DOHH2 (cell line): ENCODE results near the gene RUFY4.
"Not testable (repeated sequence)": the region's sequence is repeated elsewhere in the genome, so short reads cannot be mapped to it uniquely, and the experiment has no call there.

Experiments
- H3F3A ChIP-seq: fragments of 200-600 bp; sonication (generic), shearing (Covaris generic); 2 replicates; pipeline ENCODE4 v1.6.0; 2016; ENCODE audit warnings: antibody characterized with exemption, mild to moderate bottlenecking; ENCODE audit not compliant: control insufficient read depth, insufficient read depth
- H3K27ac ChIP-seq: fragments of 200-600 bp; sonication (generic); 2 replicates; pipeline ENCODE4 v1.5.1; 2014; ENCODE audit warnings: low read depth, mild to moderate bottlenecking, low read length, moderate library complexity
- H3K27me3 ChIP-seq: fragments of 200-600 bp; sonication (generic); 2 replicates; pipeline ENCODE4 v1.6.1; 2014; ENCODE audit warnings: mild to moderate bottlenecking, low read length, mixed read lengths; ENCODE audit not compliant: control insufficient read depth
- H3K36me3 ChIP-seq: fragments of 200-600 bp; sonication (generic); 2 replicates; pipeline ENCODE4 v1.6.1; 2014; ENCODE audit warnings: mild to moderate bottlenecking, low read length, moderate library complexity, mixed read lengths; ENCODE audit not compliant: control insufficient read depth
- H3K4me1 ChIP-seq: fragments of 200-600 bp; sonication (generic); 2 replicates; pipeline ENCODE4 v1.6.1; 2014; ENCODE audit warnings: mild to moderate bottlenecking, low read length, mixed read lengths; ENCODE audit not compliant: control insufficient read depth
- H3K4me2 ChIP-seq: fragments of 200-600 bp; sonication (generic); 2 replicates; pipeline ENCODE4 v1.6.0; 2014; ENCODE audit warnings: mild to moderate bottlenecking, low read length, moderate library complexity
- H3K4me3 ChIP-seq: fragments of 200-600 bp; sonication (generic); 2 replicates; pipeline ENCODE4 v1.5.1; 2014; ENCODE audit warnings: mild to moderate bottlenecking, low read length, mixed read lengths
- H3K79me2 ChIP-seq: fragments of 200-600 bp; sonication (generic); 2 replicates; pipeline ENCODE4 v1.6.1; 2014; ENCODE audit warnings: mild to moderate bottlenecking, low read length, mixed read lengths; ENCODE audit not compliant: control insufficient read depth
- H3K9me2 ChIP-seq: fragments of 200-600 bp; sonication (generic); replicated peaks from 2 replicates; pipeline ENCODE4 v1.6.1; 2014; ENCODE audit warnings: mild to moderate bottlenecking, low read length, mixed read lengths; ENCODE audit not compliant: control insufficient read depth
- H3K9me3 ChIP-seq: fragments of 200-600 bp; sonication (generic); 2 replicates; pipeline ENCODE4 v1.6.1; 2014; ENCODE audit warnings: antibody characterized with exemption, low read length, mixed read lengths; ENCODE audit not compliant: control insufficient read depth, insufficient read depth
- H4K20me1 ChIP-seq: fragments of 200-600 bp; sonication (generic); 2 replicates; pipeline ENCODE4 v1.6.0; 2014; ENCODE audit warnings: low read depth, mild to moderate bottlenecking, antibody characterized with exemption, low read length, moderate library complexity; ENCODE audit not compliant: control insufficient read depth, insufficient read depth
- EZH2phosphoT487 ChIP-seq: fragments of 200-600 bp; sonication (generic); IDR thresholded peaks from 2 replicates; pipeline ENCODE4 v1.6.1; 2017; ENCODE audit warnings: borderline replicate concordance, mild to moderate bottlenecking, antibody characterized with exemption, low read length, moderate library complexity, mixed read lengths
- TF ChIP-seq, protein P1 (sequence below): fragments of 200-600 bp; sonication (generic); IDR thresholded peaks from one replicate; pipeline ENCODE4 v1.5.1; 2014; ENCODE audit warnings: antibody characterized with exemption, mild to moderate bottlenecking, low read depth, low read length; ENCODE audit not compliant: poor library complexity, severe bottlenecking

The RUFY4 gene, protein sequence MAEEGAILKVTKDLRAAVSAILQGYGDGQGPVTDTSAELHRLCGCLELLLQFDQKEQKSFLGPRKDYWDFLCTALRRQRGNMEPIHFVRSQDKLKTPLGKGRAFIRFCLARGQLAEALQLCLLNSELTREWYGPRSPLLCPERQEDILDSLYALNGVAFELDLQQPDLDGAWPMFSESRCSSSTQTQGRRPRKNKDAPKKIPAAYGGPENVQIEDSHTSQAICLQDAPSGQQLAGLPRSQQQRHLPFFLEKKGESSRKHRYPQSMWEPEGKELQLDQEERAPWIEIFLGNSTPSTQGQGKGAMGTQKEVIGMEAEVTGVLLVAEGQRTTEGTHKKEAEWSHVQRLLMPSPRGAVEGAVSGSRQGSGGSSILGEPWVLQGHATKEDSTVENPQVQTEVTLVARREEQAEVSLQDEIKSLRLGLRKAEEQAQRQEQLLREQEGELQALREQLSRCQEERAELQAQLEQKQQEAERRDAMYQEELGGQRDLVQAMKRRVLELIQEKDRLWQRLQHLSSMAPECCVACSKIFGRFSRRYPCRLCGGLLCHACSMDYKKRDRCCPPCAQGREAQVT

DNA sequence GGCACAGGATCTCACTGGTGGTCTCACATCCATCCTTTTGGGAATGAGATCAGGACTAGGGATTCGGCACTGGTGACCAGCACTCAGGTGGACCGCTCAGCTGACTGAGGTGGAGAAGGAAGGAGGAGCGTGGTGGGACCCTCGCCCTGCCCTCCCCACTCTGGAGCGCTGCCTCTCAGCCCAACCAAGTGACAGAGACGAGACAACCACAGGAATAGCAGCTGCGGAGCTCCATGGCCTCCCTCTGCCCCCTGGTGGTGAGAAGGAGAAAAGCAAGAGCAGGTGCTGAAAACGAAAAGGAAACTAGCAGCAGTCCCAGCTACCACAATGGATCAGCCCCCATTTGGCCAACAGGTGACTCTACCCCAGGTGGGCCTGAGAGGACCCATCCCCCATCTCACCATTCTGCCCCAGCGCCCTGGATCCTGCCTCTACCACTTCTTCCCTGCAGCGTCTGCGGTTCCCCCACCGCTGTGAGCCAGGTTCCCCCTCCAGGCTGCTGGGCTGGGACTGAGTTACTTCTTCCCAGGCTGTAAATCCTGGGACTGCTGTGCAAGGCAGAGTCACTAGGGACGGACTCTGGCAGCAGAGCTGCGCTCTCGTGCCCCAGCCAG, at the start of gene RUFY4:
Gene RUFY4 (plus strand): TSS at position 533 of the 614 bp plus-strand sequence. CDS start 1,353 bp downstream, outside the sequence.
- H4K20me1 ChIP-seq, H3F3A ChIP-seq, H3K4me1 ChIP-seq, H3K27me3 ChIP-seq, H3K79me2 ChIP-seq, H3K9me2 ChIP-seq, H3K9me3 ChIP-seq, H3K4me3 ChIP-seq, H3K36me3 ChIP-seq, H3K27ac ChIP-seq, H3K4me2 ChIP-seq: not testable (repeated sequence)
- TF ChIP-seq, protein P1, sequence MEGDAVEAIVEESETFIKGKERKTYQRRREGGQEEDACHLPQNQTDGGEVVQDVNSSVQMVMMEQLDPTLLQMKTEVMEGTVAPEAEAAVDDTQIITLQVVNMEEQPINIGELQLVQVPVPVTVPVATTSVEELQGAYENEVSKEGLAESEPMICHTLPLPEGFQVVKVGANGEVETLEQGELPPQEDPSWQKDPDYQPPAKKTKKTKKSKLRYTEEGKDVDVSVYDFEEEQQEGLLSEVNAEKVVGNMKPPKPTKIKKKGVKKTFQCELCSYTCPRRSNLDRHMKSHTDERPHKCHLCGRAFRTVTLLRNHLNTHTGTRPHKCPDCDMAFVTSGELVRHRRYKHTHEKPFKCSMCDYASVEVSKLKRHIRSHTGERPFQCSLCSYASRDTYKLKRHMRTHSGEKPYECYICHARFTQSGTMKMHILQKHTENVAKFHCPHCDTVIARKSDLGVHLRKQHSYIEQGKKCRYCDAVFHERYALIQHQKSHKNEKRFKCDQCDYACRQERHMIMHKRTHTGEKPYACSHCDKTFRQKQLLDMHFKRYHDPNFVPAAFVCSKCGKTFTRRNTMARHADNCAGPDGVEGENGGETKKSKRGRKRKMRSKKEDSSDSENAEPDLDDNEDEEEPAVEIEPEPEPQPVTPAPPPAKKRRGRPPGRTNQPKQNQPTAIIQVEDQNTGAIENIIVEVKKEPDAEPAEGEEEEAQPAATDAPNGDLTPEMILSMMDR, result peak; percentile 72

- H3K79me2 ChIP-seq, result no peaks in the 10 kb centered on the region
- TF ChIP-seq, protein P1, result no peak
- no peak for TF ChIP-seq EZH2phosphoT487
- peaks cover 12% of the 10 kb centered on the region for H3K4me1 ChIP-seq
Measured at GRCh38 chr2:218019411-218020060, 49.5 kb upstream of the RUFY4 start.

DNA sequence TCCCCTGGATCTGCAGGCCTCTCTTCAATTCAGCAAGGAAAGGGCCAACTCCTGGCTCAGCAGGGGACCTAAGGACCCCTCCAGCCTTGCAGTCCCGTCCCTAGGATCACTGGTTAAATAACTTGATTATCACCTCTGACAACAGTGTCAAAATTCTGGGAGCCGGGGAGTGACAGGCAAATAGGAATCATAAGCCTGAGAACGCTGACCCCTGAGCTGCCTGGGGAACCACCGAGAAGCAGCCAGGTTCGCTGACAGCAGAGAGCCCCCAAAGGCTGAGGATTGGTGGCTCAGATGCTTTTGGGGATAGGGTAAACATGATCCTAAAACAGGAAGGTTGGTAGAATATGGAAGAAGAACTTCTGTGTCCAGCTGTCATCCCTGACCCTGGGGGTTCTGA, 48.8 kb upstream of the RUFY4 start:
- H3F3A ChIP-seq, result no peaks in the 10 kb centered on the region
- no peaks in the 10 kb centered on the region for H3K9me3 ChIP-seq
- H4K20me1 ChIP-seq, result no peaks in the 10 kb centered on the region
- no peak for TF ChIP-seq EZH2phosphoT487
- TF ChIP-seq, protein P1, result no peak
- H3K27me3 ChIP-seq, result no peaks in the 10 kb centered on the region
- no peaks in the 10 kb centered on the region for H3K79me2 ChIP-seq
- H3K4me2 ChIP-seq, result no peak overlapping the region
- peaks cover 12% of the 10 kb centered on the region for H3K4me1 ChIP-seq
- no peak overlapping the region for H3K4me3 ChIP-seq
- H3K9me2 ChIP-seq, result no peaks in the 10 kb centered on the region
- no peaks in the 10 kb centered on the region for H3K36me3 ChIP-seq
- no peak overlapping the region for H3K27ac ChIP-seq

More at GRCh38 chr2:218019411-218020060, 49.5 kb upstream of the RUFY4 start:
- Histone ChIP-seq H3K4me3 (no peak overlapping the region), H3F3A (no peaks in the 10 kb centered on the region), H3K9me3 (no peaks in the 10 kb centered on the region), H3K27ac (no peak overlapping the region), H3K9me2 (no peaks in the 10 kb centered on the region), H3K4me2 (no peak overlapping the region; the same call in 1 of the 2 replicates), H3K27me3 (no peaks in the 10 kb centered on the region), H3K36me3 (no peaks in the 10 kb centered on the region), H4K20me1 (no peaks in the 10 kb centered on the region)
